IMR-90 (cell line): Measurements from ENCODE around the gene DENND1B. TPM values are rescaled to one million over a fixed set of nuclear protein-coding genes. Genes with fewer than 3 reads are reported as not detected.

Source experiments
- ATAC-seq: fragments of 200-7000 bp; cut with Tn5 transposase; 2 replicates; pipeline ENCODE4 v1.9.1; 2020; ENCODE audit warnings: low read depth, mild to moderate bottlenecking, moderate library complexity
- BruUV-seq: library from RNA; stranded (reverse); fragments of 400-500 nt; replicated peaks from 2 replicates; lab custom pipeline; 2021; lab: Mats Ljungman, UMichigan
- CTCF ChIA-PET: fragments of 300-600 bp; formaldehyde crosslinking; extraction: SDS; loops from one replicate; lab custom pipeline; 2021; ENCODE audit warnings: antibody characterized with exemption; lab: Yijun Ruan, JAX
- POLR2A ChIA-PET: fragments of 300-600 bp; sonication (Branson Sonifier 250); formaldehyde crosslinking; loops from one replicate; lab custom pipeline; 2022; ENCODE audit warnings: antibody characterized with exemption; ENCODE audit not compliant: unreplicated experiment; lab: Charles Lee
- DNase-seq: peaks from one replicate; pipeline ENCODE4 v3.0.0; 2013
- H2AFZ ChIP-seq: replicated peaks from 2 replicates; pipeline ENCODE3; 2013; ENCODE audit warnings: low read length, mild to moderate bottlenecking; ENCODE audit not compliant: poor library complexity
- H2AK5ac ChIP-seq: 2 replicates; pipeline ENCODE4 v1.6.1; 2013; ENCODE audit warnings: low read depth, low read length, inconsistent platforms
- H2AK9ac ChIP-seq: replicated peaks from 2 replicates; pipeline ENCODE3; 2013; ENCODE audit warnings: mild to moderate bottlenecking, low read depth, low read length, moderate library complexity; ENCODE audit not compliant: poor library complexity
- H2BK120ac ChIP-seq: 2 replicates; pipeline ENCODE4 v1.6.1; 2013; ENCODE audit warnings: low read depth, low read length, inconsistent platforms
- H2BK15ac ChIP-seq: 3 replicates; pipeline ENCODE4 v1.6.1; 2013; ENCODE audit warnings: low read depth, low read length, inconsistent platforms
- H2BK20ac ChIP-seq: 2 replicates; pipeline ENCODE4 v1.6.1; 2013; ENCODE audit warnings: low read depth, mild to moderate bottlenecking, inconsistent platforms, low read length, moderate library complexity
- H2BK5ac ChIP-seq: 2 replicates; pipeline ENCODE4 v1.6.1; 2013; ENCODE audit warnings: mild to moderate bottlenecking, low read depth, low read length, inconsistent platforms; ENCODE audit not compliant: poor library complexity, severe bottlenecking
- H3K14ac ChIP-seq: replicated peaks from 2 replicates; pipeline ENCODE4 v1.6.1; 2013; ENCODE audit warnings: low read depth, low read length, inconsistent platforms
- H3K18ac ChIP-seq: 2 replicates; pipeline ENCODE4 v1.6.1; 2013; ENCODE audit warnings: low read depth, low read length, control low read depth
- H3K23ac ChIP-seq: 2 replicates; pipeline ENCODE4 v1.6.1; 2013; ENCODE audit warnings: low read depth, low read length, inconsistent platforms
- H3K27ac ChIP-seq: 2 replicates; pipeline ENCODE4 v1.5.1; 2013; ENCODE audit warnings: mild to moderate bottlenecking, control low read depth, low read length; ENCODE audit not compliant: insufficient read depth
- H3K27me3 ChIP-seq: 2 replicates; pipeline ENCODE4 v1.6.1; 2013; ENCODE audit warnings: low read length; ENCODE audit not compliant: control insufficient read depth, insufficient read depth
- H3K36me3 ChIP-seq: 2 replicates; pipeline ENCODE4 v1.6.1; 2013; ENCODE audit warnings: low read length, mixed read lengths; ENCODE audit not compliant: control insufficient read depth, insufficient read depth
- H3K4ac ChIP-seq: 2 replicates; pipeline ENCODE4 v1.6.1; 2013; ENCODE audit warnings: low read depth, low read length, inconsistent platforms
- H3K4me1 ChIP-seq: 2 replicates; pipeline ENCODE4 v1.6.1; 2013; ENCODE audit warnings: low read length, mixed read lengths; ENCODE audit not compliant: control insufficient read depth, insufficient read depth
- H3K4me2 ChIP-seq: 2 replicates; pipeline ENCODE4 v1.6.1; 2013; ENCODE audit warnings: low read depth, mild to moderate bottlenecking, control low read depth, low read length, moderate library complexity
- H3K4me3 ChIP-seq: 2 replicates; pipeline ENCODE4 v1.5.1; 2013; ENCODE audit warnings: low read depth, mild to moderate bottlenecking, control low read depth, low read length, moderate library complexity; ENCODE audit not compliant: insufficient read depth
- H3K56ac ChIP-seq: 2 replicates; pipeline ENCODE4 v1.6.1; 2013; ENCODE audit warnings: low read length, inconsistent platforms; ENCODE audit not compliant: insufficient read depth; ENCODE audit errors: extremely low read depth
- H3K79me1 ChIP-seq, 2 experiments: 2 replicates each; pipeline ENCODE4 v1.6.1; 2013; ENCODE audit warnings: low read length in 2 of 2, inconsistent platforms in 1 of 2, low read depth in 1 of 2
- H3K9ac ChIP-seq: 2 replicates; pipeline ENCODE4 v1.6.1; 2013; ENCODE audit warnings: low read depth, low read length, control low read depth
- H3K9me1 ChIP-seq: 2 replicates; pipeline ENCODE4 v1.6.1; 2013; ENCODE audit warnings: low read length, inconsistent platforms; ENCODE audit not compliant: insufficient read depth
- H3K9me3 ChIP-seq: 2 replicates; pipeline ENCODE4 v1.6.1; 2013; ENCODE audit warnings: low read length; ENCODE audit not compliant: control insufficient read depth, insufficient read depth
- H4K20me1 ChIP-seq: 2 replicates; pipeline ENCODE4 v1.6.1; 2013; ENCODE audit warnings: low read length, inconsistent platforms; ENCODE audit not compliant: insufficient read depth
- H4K5ac ChIP-seq: 2 replicates; pipeline ENCODE4 v1.6.1; 2013; ENCODE audit warnings: mild to moderate bottlenecking, low read depth, low read length, control low read depth
- H4K8ac ChIP-seq, 2 experiments: 2 replicates each; pipeline ENCODE4 v1.6.1; 2013; ENCODE audit warnings: low read depth in 2 of 2, low read length in 2 of 2, control low read depth in 1 of 2, inconsistent platforms in 1 of 2
- H4K91ac ChIP-seq: 2 replicates; pipeline ENCODE4 v1.6.1; 2013; ENCODE audit warnings: low read depth, low read length, inconsistent platforms; ENCODE audit not compliant: insufficient read depth
- BHLHE40 ChIP-seq: fragments of 150-350 bp; IDR thresholded peaks from 2 replicates; pipeline ENCODE4 v1.6.1; 2016; ENCODE audit warnings: mild to moderate bottlenecking, low read depth, low read length
- CEBPB ChIP-seq: IDR thresholded peaks from 2 replicates; pipeline ENCODE4 v1.6.1; 2012; ENCODE audit warnings: low read depth, low read length, improper control_type of control experiment
- CHD1 ChIP-seq: IDR thresholded peaks from 2 replicates; pipeline ENCODE4 v1.6.1; 2012; ENCODE audit warnings: low read depth, low read length, improper control_type of control experiment
- CTCF ChIP-seq: conservative IDR thresholded peaks from 2 replicates; pipeline ENCODE4 v1.5.1; 2012; ENCODE audit warnings: mild to moderate bottlenecking, low read depth, low read length, improper control_type of control experiment
- ELK1 ChIP-seq: fragments of 150-350 bp; IDR thresholded peaks from 2 replicates; pipeline ENCODE4 v1.6.1; 2016; ENCODE audit warnings: low read depth, mild to moderate bottlenecking, low read length, moderate library complexity, borderline replicate concordance
- FOS ChIP-seq: fragments of 150-350 bp; IDR thresholded peaks from 2 replicates; pipeline ENCODE4 v1.6.1; 2016; ENCODE audit warnings: low read depth, low read length
- MAFK ChIP-seq: IDR thresholded peaks from 2 replicates; pipeline ENCODE4 v1.6.1; 2012; ENCODE audit warnings: low read depth, low read length, improper control_type of control experiment
- MAZ ChIP-seq: IDR thresholded peaks from 2 replicates; pipeline ENCODE4 v1.6.1; 2012; ENCODE audit warnings: low read depth, mild to moderate bottlenecking, low read length, improper control_type of control experiment, moderate library complexity, borderline replicate concordance
- MXI1 ChIP-seq: IDR thresholded peaks from 2 replicates; pipeline ENCODE4 v1.6.1; 2012; ENCODE audit warnings: low read depth, mild to moderate bottlenecking, low read length, moderate library complexity, borderline replicate concordance
- NFE2L2 ChIP-seq: fragments of 150-350 bp; IDR thresholded peaks from 2 replicates; pipeline ENCODE4 v1.6.1; 2016; ENCODE audit warnings: low read depth, mild to moderate bottlenecking, low read length
- POLR2A ChIP-seq: IDR thresholded peaks from 2 replicates; pipeline ENCODE4 v1.6.1; 2012; ENCODE audit warnings: mild to moderate bottlenecking, low read depth, low read length
- RAD21 ChIP-seq: IDR thresholded peaks from 2 replicates; pipeline ENCODE4 v1.6.1; 2012; ENCODE audit warnings: low read length, improper control_type of control experiment
- RCOR1 ChIP-seq: IDR thresholded peaks from 2 replicates; pipeline ENCODE4 v1.6.1; 2012; ENCODE audit warnings: mild to moderate bottlenecking, low read length, improper control_type of control experiment; ENCODE audit not compliant: insufficient replicate concordance
- RFX5 ChIP-seq: IDR thresholded peaks from 2 replicates; pipeline ENCODE4 v1.8.0; 2012; ENCODE audit warnings: low read depth, mild to moderate bottlenecking, low read length, moderate library complexity
- SMC3 ChIP-seq: fragments of 150-350 bp; IDR thresholded peaks from 2 replicates; pipeline ENCODE4 v1.6.1; 2016; ENCODE audit warnings: low read depth, mild to moderate bottlenecking, antibody characterized with exemption, low read length, moderate library complexity
- USF2 ChIP-seq: fragments of 150-350 bp; IDR thresholded peaks from 2 replicates; pipeline ENCODE4 v1.6.1; 2017; ENCODE audit warnings: mild to moderate bottlenecking, antibody characterized with exemption, low read length, low read depth
- WGBS, 2 experiments: methylation state at CpG; one replicate each; pipeline versions ENCODE4 v1.1.5 to v1.1.7; 2013; ENCODE audit warnings: missing lambda C conversion rate in 2 of 2; ENCODE audit not compliant: insufficient read length in 1 of 2; ENCODE audit errors: extremely low coverage in 2 of 2; 5-methylcytosine and 5-hydroxymethylcytosine counted together
- dilution Hi-C: fragments of 300-500 bp; cut with HindIII; formaldehyde crosslinking; loops from one replicate; pipeline ENCODE4 v1.14.3; 2018; ENCODE audit warnings: low sequenced_read_pairs; ENCODE audit not compliant: unreplicated experiment
- in situ Hi-C: fragments of 300-500 bp; cut with MboI; formaldehyde crosslinking; loops from 3 replicates; pipeline ENCODE4 v1.14.3; 2019; ENCODE audit warnings: low sequenced_read_pairs, inconsistent platforms, mixed read lengths
- intact Hi-C: fragments of 100-400 bp; cut with micrococcal nuclease; formaldehyde crosslinking; loops from 2 replicates; pipeline ENCODE4 v1.10.0; 2022
- polyA plus RNA-seq, 3 experiments: library from polyadenylated mRNA; depleted of rRNA; stranded (reverse); fragments of >200 nt; gene quantifications; 2 replicates each; pipeline ENCODE4 v1.2.3, GENCODE V29; 2012; ENCODE audit warnings: low replicate concordance in 1 of 3
- total RNA-seq: library from RNA; depleted of rRNA; stranded (reverse); fragments of >200 nt; gene quantifications from 2 replicates; pipeline ENCODE4 v1.2.3, GENCODE V29; 2012

Gene DENND1B
- total and polyA plus RNA-seq, 2 of the 4 experiments (the other 2 are of a cell fraction): 4.0 to 24.2 TPM

GRCh38 chr1:197690074-197690473, 85.2 kb downstream of the DENND1B start:
- no peak overlapping the region for H2AK5ac ChIP-seq
- no peak overlapping the region for H3K56ac ChIP-seq
- intact Hi-C loops: loop anchor here (5.0 kb wide), 2 partner anchors 33 to 227 kb away; partner anchors contain the start of gene LHX9
- H2BK120ac ChIP-seq: no peak overlapping the region
- no peak overlapping the region for H2AFZ ChIP-seq
- H2BK5ac ChIP-seq: no peak overlapping the region
- no peaks in the 10 kb centered on the region for H3K4me1 ChIP-seq
- no peak overlapping the region for H3K4ac ChIP-seq
- no peak overlapping the region for H3K27ac ChIP-seq
- peaks cover 4% of the 10 kb centered on the region; the same call in 1 of the 2 replicates for H3K9me3 ChIP-seq
- no peak overlapping the region for H2BK15ac ChIP-seq
- H3K4me3 ChIP-seq: no peak overlapping the region
- no peak overlapping the region for H3K9ac ChIP-seq
- BruUV-seq: no TSS peak
- ChIA-PET POLR2A (no interaction called here), CTCF (interaction anchor here (0.5 kb wide), 1 partner anchor 257 kb away, joined by 4 read pairs; no protein-coding TSS in a partner anchor)
- no peak overlapping the region for H4K8ac ChIP-seq
- H4K20me1 ChIP-seq: no peaks in the 10 kb centered on the region
- H3K18ac ChIP-seq: no peak overlapping the region
- dilution Hi-C loops: no loop called here
- in situ Hi-C loops: no loop called here
- peaks cover 2% of the 10 kb centered on the region; the same call in 1 of the 2 replicates for H3K36me3 ChIP-seq
- no peak for ATAC-seq
- H3K23ac ChIP-seq: no peak overlapping the region
- no peak overlapping the region for H3K14ac ChIP-seq
- no peak overlapping the region for H4K5ac ChIP-seq
- H2BK20ac ChIP-seq: no peak overlapping the region
- H2AK9ac ChIP-seq: no peak overlapping the region
- WGBS, 2 experiments: no CpG with 5 or more reads among the region's 3 CpGs
- peaks cover 11 to 19% of the 10 kb centered on the region in 2 experiments for H3K79me1 ChIP-seq
- no peak overlapping the region for H3K4me2 ChIP-seq
- no peak for DNase-seq
- TF ChIP-seq BHLHE40 (no peak), MAZ (no peak), RCOR1 (no peak), USF2 (no peak), ELK1 (no peak), NFE2L2 (no peak), CHD1 (no peak), FOS (no peak), CEBPB (no peak), RAD21 (no peak), CTCF (no peak), RFX5 (no peak), SMC3 (no peak), MAFK (no peak), MXI1 (no peak), POLR2A (no peak)
- no peak overlapping the region for H4K91ac ChIP-seq
- H3K9me1 ChIP-seq: 0 out of 2 replicates have a peak, but pooled peaks cover 4% of the 10 kb centered on the region
- no peaks in the 10 kb centered on the region for H3K27me3 ChIP-seq
